H1 (cell line): ENCODE data around the gene CSKMT. TPM values are rescaled to one million over a fixed set of nuclear protein-coding genes. Genes with fewer than 3 reads are reported as not detected.

Source experiments
- CREB1 ChIP-seq: IDR thresholded peaks from 2 replicates; pipeline ENCODE4 v1.6.1; 2012; ENCODE audit warnings: inconsistent platforms
- SAP30 ChIP-seq: fragments of 300-600 bp; sonication (generic); IDR thresholded peaks from 2 replicates; pipeline ENCODE4 v1.7.1; 2012; ENCODE audit warnings: low read length, moderate library complexity, mild to moderate bottlenecking, inconsistent platforms; ENCODE audit not compliant: insufficient read depth, insufficient replicate concordance
- TBP ChIP-seq: IDR thresholded peaks from 2 replicates; pipeline ENCODE4 v1.6.1; 2011; ENCODE audit warnings: low read depth, low read length, improper control_type of control experiment
- YY1 ChIP-seq: IDR thresholded peaks from 2 replicates; pipeline ENCODE4 v1.6.1; 2011; ENCODE audit warnings: low read depth, mild to moderate bottlenecking, low read length
- polyA plus RNA-seq, 7 experiments: library from polyadenylated mRNA; depleted of rRNA in 3 of 7; stranded (reverse) in 5 of 7; unstranded in 2 of 7; fragments of >200 nt in 5 of 7; fragments of 200-250 nt in 2 of 7; gene quantifications; 1 replicate in 5 of 7; 2 replicates in 1 of 7; 4 replicates in 1 of 7; pipeline versions ENCODE4 v1.2.1 to v1.2.3, GENCODE V29; 2011 to 2013; ENCODE audit warnings: missing spikeins in 2 of 7, mixed read lengths in 2 of 7
- total RNA-seq: library from RNA; stranded (reverse); fragmentation: NEBNext Ultra II Directional; extraction: Animal tissue kit (Norgen Biotek cat#: 25700); gene quantifications from 2 replicates; pipeline ENCODE4 v1.2.1, GENCODE V29; 2021
- TF ChIP-seq, protein P1 (sequence below): IDR thresholded peaks from 2 replicates; pipeline ENCODE4 v1.6.1; 2012; ENCODE audit warnings: low read length, inconsistent platforms
- TF ChIP-seq, protein P2 (sequence below): IDR thresholded peaks from 2 replicates; pipeline ENCODE4 v1.6.1; 2012; ENCODE audit warnings: inconsistent platforms

The CSKMT gene
- total and polyA plus RNA-seq, 2 of the 8 experiments (the other 6 are each of a cell fraction or from before 2014, with no cell fraction given) = 12.0 to 66.1 TPM

DNA sequence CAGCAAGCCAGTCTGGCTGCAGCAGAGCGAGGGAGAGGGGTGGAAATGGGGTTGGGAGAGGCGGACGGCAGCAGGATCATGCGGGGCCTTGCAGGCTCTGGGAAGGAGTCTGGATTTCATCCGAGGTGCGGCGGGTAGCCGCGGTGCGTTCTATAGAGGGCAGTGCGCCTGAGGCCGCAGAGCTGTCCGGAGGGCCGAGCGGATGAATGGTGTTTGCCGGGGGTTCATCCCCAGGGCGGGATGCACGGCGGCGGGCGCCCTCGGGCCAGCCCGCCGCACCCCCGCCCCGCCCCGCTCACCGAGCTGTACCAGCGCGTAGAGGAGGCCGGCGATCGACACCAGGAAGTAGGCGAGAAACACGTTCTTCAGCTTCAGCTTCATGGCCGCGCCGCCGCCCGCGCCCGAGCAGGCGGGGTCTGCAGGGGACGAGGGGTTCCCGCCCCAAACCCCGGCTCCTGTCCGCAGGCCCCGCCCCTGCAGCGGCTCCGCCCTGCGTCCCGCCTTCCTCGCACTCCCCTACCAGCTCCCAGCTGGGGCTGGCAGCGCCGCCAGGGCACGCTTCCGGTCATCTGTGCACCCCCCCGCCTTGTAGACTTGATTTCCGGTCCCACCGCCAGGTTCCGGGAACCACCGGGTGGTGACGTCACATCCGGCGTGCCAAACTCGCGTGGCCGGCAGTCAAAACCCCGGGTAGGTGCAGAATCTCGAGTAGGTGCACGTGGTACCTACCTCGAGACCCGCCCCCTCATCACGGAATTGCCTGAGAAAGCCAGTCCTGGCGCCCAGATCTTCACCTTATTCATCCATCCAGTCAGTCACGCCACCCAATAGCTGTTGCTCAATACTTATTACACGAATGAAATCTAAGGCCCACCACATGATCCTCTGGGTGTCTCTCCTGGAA is 43.3 kb upstream of the CSKMT start, which contains the start of gene B3GAT3 (continued):
- TF ChIP-seq YY1 (peak; percentile 77), CREB1 (peak; percentile 93), TBP (peak; percentile 50; the same call in 1 of the 2 replicates), SAP30 (peak; percentile 91)
- TF ChIP-seq, protein P1, sequence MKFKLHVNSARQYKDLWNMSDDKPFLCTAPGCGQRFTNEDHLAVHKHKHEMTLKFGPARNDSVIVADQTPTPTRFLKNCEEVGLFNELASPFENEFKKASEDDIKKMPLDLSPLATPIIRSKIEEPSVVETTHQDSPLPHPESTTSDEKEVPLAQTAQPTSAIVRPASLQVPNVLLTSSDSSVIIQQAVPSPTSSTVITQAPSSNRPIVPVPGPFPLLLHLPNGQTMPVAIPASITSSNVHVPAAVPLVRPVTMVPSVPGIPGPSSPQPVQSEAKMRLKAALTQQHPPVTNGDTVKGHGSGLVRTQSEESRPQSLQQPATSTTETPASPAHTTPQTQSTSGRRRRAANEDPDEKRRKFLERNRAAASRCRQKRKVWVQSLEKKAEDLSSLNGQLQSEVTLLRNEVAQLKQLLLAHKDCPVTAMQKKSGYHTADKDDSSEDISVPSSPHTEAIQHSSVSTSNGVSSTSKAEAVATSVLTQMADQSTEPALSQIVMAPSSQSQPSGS = peak; percentile 63; the same call in 1 of the 2 replicates
- TF ChIP-seq, protein P2, sequence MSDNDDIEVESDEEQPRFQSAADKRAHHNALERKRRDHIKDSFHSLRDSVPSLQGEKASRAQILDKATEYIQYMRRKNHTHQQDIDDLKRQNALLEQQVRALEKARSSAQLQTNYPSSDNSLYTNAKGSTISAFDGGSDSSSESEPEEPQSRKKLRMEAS = peak; percentile 93
- TF ChIP-seq, all 59 proteins: peak for 27
